Calu3 (cell line): ENCODE results near the gene CALR. TPM values are rescaled to one million over a fixed set of nuclear protein-coding genes. Genes with fewer than 3 reads are reported as not detected.

ENCODE experiments used
- BruUV-seq: library from RNA; stranded (reverse); fragments of 400-500 nt; replicated peaks from 2 replicates; lab custom pipeline; 2021; lab: Mats Ljungman, UMichigan
- CTCF ChIA-PET: fragments of 300-600 bp; sonication (Branson Sonifier 250); formaldehyde crosslinking; loops from one replicate; lab custom pipeline; 2022; ENCODE audit warnings: antibody characterized with exemption; lab: Charles Lee
- DNase-seq: peaks from one replicate; pipeline ENCODE4 v3.0.0; 2022
- H3K27ac Mint-ChIP-seq: one replicate; pipeline ENCODE4 v1.8.0; 2022; ENCODE audit warnings: mixed read lengths; ENCODE audit not compliant: unreplicated experiment
- H3K27me3 Mint-ChIP-seq: one replicate; pipeline ENCODE4 v1.8.0; 2022; ENCODE audit warnings: mixed read lengths; ENCODE audit not compliant: unreplicated experiment
- H3K36me3 Mint-ChIP-seq: one replicate; pipeline ENCODE4 v1.8.0; 2022; ENCODE audit warnings: mild to moderate bottlenecking, moderate library complexity, mixed read lengths; ENCODE audit not compliant: insufficient read depth, unreplicated experiment
- H3K4me1 Mint-ChIP-seq: one replicate; pipeline ENCODE4 v1.8.0; 2022; ENCODE audit warnings: mild to moderate bottlenecking, low read depth, mixed read lengths; ENCODE audit not compliant: unreplicated experiment
- H3K4me3 Mint-ChIP-seq: one replicate; pipeline ENCODE4 v1.8.0; 2022; ENCODE audit warnings: mild to moderate bottlenecking, low read depth, moderate library complexity, mixed read lengths; ENCODE audit not compliant: unreplicated experiment
- H3K9me3 Mint-ChIP-seq: one replicate; pipeline ENCODE4 v1.8.0; 2022; ENCODE audit warnings: low read depth, mixed read lengths; ENCODE audit not compliant: unreplicated experiment
- CTCF ChIP-seq: fragments of 200-600 bp; IDR thresholded peaks from one replicate; pipeline ENCODE4 v1.8.0; 2022; ENCODE audit warnings: antibody characterized with exemption; ENCODE audit not compliant: unreplicated experiment
- intact Hi-C: fragments of 100-400 bp; cut with micrococcal nuclease; formaldehyde crosslinking; loops from one replicate; pipeline ENCODE4 v1.10.0; 2022; ENCODE audit not compliant: unreplicated experiment
- total RNA-seq: library from RNA; stranded (reverse); gene quantifications from 2 replicates; pipeline ENCODE4 v1.2.3, GENCODE V29; 2022

CALR gene
- total RNA-seq, 1 experiment from 2014 or later: 680 TPM

GRCh38 chr19:12937093-12937926, 1.1 kb upstream of the CALR start:
- intact Hi-C loops: no loop called here
- H3K9me3 Mint-ChIP-seq: no peaks in the 10 kb centered on the region
- peaks cover 15% of the 10 kb centered on the region for H3K4me1 Mint-ChIP-seq
- H3K27me3 Mint-ChIP-seq: no peaks in the 10 kb centered on the region
- peak overlapping the region; percentile 84 for H3K4me3 Mint-ChIP-seq
- no peak for TF ChIP-seq CTCF
- peak overlapping the region; percentile 99 for H3K27ac Mint-ChIP-seq
- CTCF ChIA-PET: interaction anchor here (0.6 to 1.3 kb wide), 4 partner anchors 9 to 64 kb away, joined by 4 to 5 read pairs (median 4); partner anchors contain the start of gene GCDH
- no TSS peak for BruUV-seq
- H3K36me3 Mint-ChIP-seq: peaks cover 70% of the 10 kb centered on the region
- no peak for DNase-seq

DNA sequence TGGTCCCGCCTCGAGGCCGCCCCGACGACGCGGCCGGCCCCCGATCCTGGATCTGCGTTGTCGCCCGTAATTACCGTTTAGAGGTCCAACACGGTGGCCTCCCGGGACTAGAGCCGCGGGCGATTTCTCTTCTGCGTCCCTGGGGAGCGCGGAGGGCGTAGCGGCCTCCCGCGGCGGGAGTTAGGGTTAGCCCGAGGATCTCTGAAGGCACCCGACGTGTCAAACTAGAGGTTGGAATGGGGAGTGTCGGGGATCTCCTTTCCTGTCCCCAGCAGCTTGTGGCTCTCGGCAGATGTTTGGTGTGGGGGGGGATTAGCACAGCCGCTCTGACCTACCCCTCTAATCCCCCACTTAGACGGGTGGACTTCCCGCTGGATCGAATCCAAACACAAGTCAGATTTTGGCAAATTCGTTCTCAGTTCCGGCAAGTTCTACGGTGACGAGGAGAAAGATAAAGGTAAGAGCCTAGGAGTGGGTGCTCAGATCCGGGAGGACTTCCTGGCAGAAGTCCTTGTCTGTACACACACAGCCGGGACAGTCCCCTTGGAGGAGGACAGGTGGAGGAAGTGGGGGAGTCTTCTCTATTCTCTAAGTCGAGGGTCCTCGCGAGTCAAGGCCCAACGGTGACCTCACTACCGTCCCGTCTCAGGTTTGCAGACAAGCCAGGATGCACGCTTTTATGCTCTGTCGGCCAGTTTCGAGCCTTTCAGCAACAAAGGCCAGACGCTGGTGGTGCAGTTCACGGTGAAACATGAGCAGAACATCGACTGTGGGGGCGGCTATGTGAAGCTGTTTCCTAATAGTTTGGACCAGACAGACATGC, 581 bp downstream of the CALR start:
- Mint-ChIP-seq H3K4me3 (peak overlapping the region; percentile 84), H3K27me3 (no peaks in the 10 kb centered on the region), H3K9me3 (no peaks in the 10 kb centered on the region), H3K36me3 (peaks cover 70% of the 10 kb centered on the region), H3K27ac (peak overlapping the region; percentile 99), H3K4me1 (peaks cover 16% of the 10 kb centered on the region)
- TF ChIP-seq CTCF: no peak
- CTCF ChIA-PET: no interaction called here
- peak; percentile 19 for DNase-seq
- TSS peak; percentile 72 for BruUV-seq
- intact Hi-C loops: no loop called here

- no TSS peak for BruUV-seq
- no peak for DNase-seq
These were observed 1.6 kb downstream of the CALR start for GRCh38 chr19:12939975-12940423.

More at GRCh38 chr19:12939975-12940423, 1.6 kb downstream of the CALR start:
- H3K4me1 Mint-ChIP-seq: peaks cover 16% of the 10 kb centered on the region
- peaks cover 80% of the 10 kb centered on the region for H3K36me3 Mint-ChIP-seq
- H3K27ac Mint-ChIP-seq: peak overlapping the region; percentile 99
- no peaks in the 10 kb centered on the region for H3K27me3 Mint-ChIP-seq
- no peaks in the 10 kb centered on the region for H3K9me3 Mint-ChIP-seq
- H3K4me3 Mint-ChIP-seq: peak overlapping the region; percentile 84
- intact Hi-C loops: no loop called here
- no peak for TF ChIP-seq CTCF
- CTCF ChIA-PET: no interaction called here
